ENCODE data around the gene SDF2L1. TPM values are rescaled to one million over a fixed set of nuclear protein-coding genes. Genes with fewer than 3 reads are reported as not detected.
A peak's percentile ranks its signal among the peaks of the same experiment; 100 is the strongest.

The SDF2L1 gene
- total and polyA plus RNA-seq, 9 of the 15 experiments (the other 6 are each of a cell fraction or from before 2014, with no cell fraction given): 15.1 to 989 (median 124) TPM

- no peak for TF ChIP-seq MLLT1 (IDR thresholded peaks at IDR 0.05)
- TF ChIP-seq STAT5A (IDR thresholded peaks at IDR 0.05; ENCODE audit: borderline replicate concordance, low read length): no peak
- TF ChIP-seq THAP12 (CRISPR knock-in tag; IDR thresholded peaks at IDR 0.05): peak; percentile 18; the same call in 1 of the 2 replicates
- 0 out of 2 replicates have a peak, but pooled peaks have one; percentile 43 for TF ChIP-seq E2F3 (CRISPR knock-in tag; IDR thresholded peaks at IDR 0.05)
- TF ChIP-seq ZNF507 (tag; conservative IDR thresholded peaks at IDR 0.05): no peak
- TF ChIP-seq SUPT5H (IDR thresholded peaks at IDR 0.05): peak; percentile 70
- TF ChIP-seq KLF16 (IDR thresholded peaks at IDR 0.05): no peak
- no peak for TF ChIP-seq SRSF3 (IDR thresholded peaks at IDR 0.05; ENCODE audit: insufficient read depth, low read length)
- peak; percentile 67 for TF ChIP-seq RBFOX2 (IDR thresholded peaks at IDR 0.05; ENCODE audit: low read depth, low read length)
- no peak for TF ChIP-seq HES1 (IDR thresholded peaks at IDR 0.05; ENCODE audit: low read depth)
Measured at GRCh38 chr22:21685164-21685513, 43.0 kb downstream of the SDF2L1 start (continued).
